Measurements from ENCODE around the gene USP16. TPM values are rescaled to one million over a fixed set of nuclear protein-coding genes. Genes with fewer than 3 reads are reported as not detected.
"Not testable (repeated sequence)": the region's sequence is repeated elsewhere in the genome, so short reads cannot be mapped to it uniquely, and the experiment has no call there.

The USP16 gene
- total RNA-seq, 1 experiment from 2014 or later, result 30.6 TPM

DNA sequence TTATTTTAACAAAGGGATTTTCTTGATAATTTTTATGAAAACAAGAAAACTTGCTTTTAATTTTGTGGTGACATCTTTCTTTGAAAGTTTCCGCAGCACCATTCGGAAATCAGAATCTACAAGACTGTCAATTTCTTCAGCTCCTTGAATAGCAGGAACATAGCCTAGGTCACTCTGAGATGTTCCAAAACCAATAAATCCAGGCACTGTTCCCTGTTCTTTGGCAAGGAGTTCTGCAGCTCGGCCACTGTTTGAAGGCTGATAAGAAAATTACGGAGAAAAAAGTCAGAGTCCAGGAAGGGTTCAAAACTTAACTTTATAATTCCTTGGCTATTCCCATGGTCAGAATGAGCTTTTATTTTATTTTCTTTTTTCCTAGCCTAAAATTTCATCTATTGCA is 37.8 kb upstream of the USP16 start:
- no CpG with 5 or more reads among the region's 4 CpGs for WGBS (ENCODE audit: extremely low coverage, insufficient read length, low lambda C conversion rate)

DNA sequence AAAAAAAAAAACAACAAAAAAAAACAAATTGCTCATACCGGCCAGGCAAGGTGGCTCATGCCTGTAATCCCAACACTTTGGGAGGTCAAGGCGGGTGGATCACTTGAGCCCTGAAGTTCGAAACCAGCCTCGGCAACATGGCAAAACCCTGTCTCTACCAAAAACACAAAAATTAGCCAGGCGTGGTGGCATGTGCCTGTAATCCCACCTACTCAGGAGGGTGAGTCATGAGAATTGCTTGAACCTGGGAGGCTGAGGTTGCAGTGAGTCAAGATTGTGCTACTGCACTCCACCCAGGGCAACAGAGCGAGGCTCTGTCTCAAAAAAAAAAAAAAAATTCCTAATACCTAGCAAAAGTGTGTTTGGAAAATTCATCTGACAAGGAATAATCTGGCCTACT is 36.3 kb upstream of the USP16 start:
- peaks cover 4 to 18% (median 10%) of the 10 kb centered on the region in 3 experiments; a peak in 5 of 7 replicates for H3K36me3 Mint-ChIP-seq (ENCODE audit: insufficient read depth in 1 of 3, low read depth in 3 of 3)
- not testable (repeated sequence) for H2BK5ac ChIP-seq (ENCODE audit: insufficient read length, low read length); H3K27ac ChIP-seq (ENCODE audit: insufficient read length, low read depth, low read length); H4K8ac ChIP-seq (replicated peaks; ENCODE audit: insufficient read length, low read depth, low read length); H3K4me3 Mint-ChIP-seq; H3K4me2 ChIP-seq (ENCODE audit: insufficient read depth, insufficient read length, low read length); H3K23me2 ChIP-seq (ENCODE audit: insufficient read length, low read depth, low read length, poor library complexity, severe bottlenecking); H3K4me1 ChIP-seq (ENCODE audit: insufficient read depth, low read length); H3K56ac ChIP-seq (ENCODE audit: insufficient read length, low read depth, low read length); H2AFZ ChIP-seq (ENCODE audit: low read length); H3K9me3 ChIP-seq (ENCODE audit: control insufficient read depth, low read depth, low read length); H3K27me3 ChIP-seq (ENCODE audit: insufficient read depth, low read length); H3K9me3 Mint-ChIP-seq; H3K23ac ChIP-seq (ENCODE audit: insufficient read length, low read depth, low read length); H3K4ac ChIP-seq (ENCODE audit: low read depth, low read length); H3K27ac Mint-ChIP-seq; H2BK120ac ChIP-seq (ENCODE audit: low read depth, low read length, poor library complexity, severe bottlenecking); H2BK20ac ChIP-seq (ENCODE audit: low read depth, low read length, poor library complexity, severe bottlenecking); H3K18ac ChIP-seq (ENCODE audit: insufficient read length, low read depth, low read length); H3K4me1 Mint-ChIP-seq; H3K27me3 Mint-ChIP-seq (ENCODE audit: low read depth); H3T11ph ChIP-seq (ENCODE audit: low read length); H3K14ac ChIP-seq (ENCODE audit: insufficient read depth, low read length); H3K79me2 ChIP-seq (ENCODE audit: insufficient read depth, low read length); H4K5ac ChIP-seq (ENCODE audit: insufficient read length, low read depth, low read length); H2BK12ac ChIP-seq (ENCODE audit: insufficient read length, low read depth, low read length); DNase-seq; H3K9ac ChIP-seq (ENCODE audit: extremely low read depth, insufficient read length, low read length); H2BK15ac ChIP-seq (ENCODE audit: low read depth, low read length); H2AK5ac ChIP-seq (ENCODE audit: insufficient read length, low read length); H4K91ac ChIP-seq (ENCODE audit: insufficient read length, low read depth, low read length); H3K79me1 ChIP-seq (ENCODE audit: insufficient read depth, low read depth, low read length, poor library complexity, severe bottlenecking); H4K20me1 ChIP-seq (ENCODE audit: control insufficient read depth, insufficient read depth, insufficient read length)
- no CpG with 5 or more reads among the region's 6 CpGs for WGBS (ENCODE audit: extremely low coverage, insufficient read length, low lambda C conversion rate)

More for the DNA sequence above, 37.8 kb upstream of the USP16 start:
- no peak for DNase-seq
- H2BK12ac ChIP-seq (ENCODE audit: insufficient read length, low read depth, low read length), result no peak overlapping the region
- H3K27me3 ChIP-seq (ENCODE audit: insufficient read depth, low read length), result no peaks in the 10 kb centered on the region
- TF ChIP-seq, protein P1, sequence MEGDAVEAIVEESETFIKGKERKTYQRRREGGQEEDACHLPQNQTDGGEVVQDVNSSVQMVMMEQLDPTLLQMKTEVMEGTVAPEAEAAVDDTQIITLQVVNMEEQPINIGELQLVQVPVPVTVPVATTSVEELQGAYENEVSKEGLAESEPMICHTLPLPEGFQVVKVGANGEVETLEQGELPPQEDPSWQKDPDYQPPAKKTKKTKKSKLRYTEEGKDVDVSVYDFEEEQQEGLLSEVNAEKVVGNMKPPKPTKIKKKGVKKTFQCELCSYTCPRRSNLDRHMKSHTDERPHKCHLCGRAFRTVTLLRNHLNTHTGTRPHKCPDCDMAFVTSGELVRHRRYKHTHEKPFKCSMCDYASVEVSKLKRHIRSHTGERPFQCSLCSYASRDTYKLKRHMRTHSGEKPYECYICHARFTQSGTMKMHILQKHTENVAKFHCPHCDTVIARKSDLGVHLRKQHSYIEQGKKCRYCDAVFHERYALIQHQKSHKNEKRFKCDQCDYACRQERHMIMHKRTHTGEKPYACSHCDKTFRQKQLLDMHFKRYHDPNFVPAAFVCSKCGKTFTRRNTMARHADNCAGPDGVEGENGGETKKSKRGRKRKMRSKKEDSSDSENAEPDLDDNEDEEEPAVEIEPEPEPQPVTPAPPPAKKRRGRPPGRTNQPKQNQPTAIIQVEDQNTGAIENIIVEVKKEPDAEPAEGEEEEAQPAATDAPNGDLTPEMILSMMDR (conservative IDR thresholded peaks at IDR 0.05), result no peak
- no peaks in the 10 kb centered on the region for H3K4me1 ChIP-seq (ENCODE audit: insufficient read depth, low read length)
- Mint-ChIP-seq H3K4me3 (no peak overlapping the region), H3K27ac (no peak overlapping the region), H3K27me3 (ENCODE audit: low read depth) (no peaks in the 10 kb centered on the region), H3K36me3 (ENCODE audit: insufficient read depth in 1 of 3, low read depth in 3 of 3) (peaks cover 4 to 32% (median 16%) of the 10 kb centered on the region in 3 experiments; a peak in 5 of 7 replicates), H3K9me3 (no peaks in the 10 kb centered on the region), H3K4me1 (peaks cover 0 to 1% of the 10 kb centered on the region in 2 experiments; a peak in 2 of 4 replicates)
- no peak overlapping the region for H3K14ac ChIP-seq (ENCODE audit: insufficient read depth, low read length)
- H2BK15ac ChIP-seq (ENCODE audit: low read depth, low read length), result no peak overlapping the region
- no peak overlapping the region for H2AFZ ChIP-seq (ENCODE audit: low read length)
- no peak overlapping the region for H3K4ac ChIP-seq (ENCODE audit: low read depth, low read length)
- no peak overlapping the region for H4K5ac ChIP-seq (ENCODE audit: insufficient read length, low read depth, low read length)
- no peak overlapping the region for H3K18ac ChIP-seq (ENCODE audit: insufficient read length, low read depth, low read length)
- no peak overlapping the region for H2BK5ac ChIP-seq (ENCODE audit: insufficient read length, low read length)
- H3K9me3 ChIP-seq (ENCODE audit: control insufficient read depth, low read depth, low read length), result no peaks in the 10 kb centered on the region
- no peak overlapping the region for H3K9ac ChIP-seq (ENCODE audit: extremely low read depth, insufficient read length, low read length)
- H3K56ac ChIP-seq (ENCODE audit: insufficient read length, low read depth, low read length), result no peak overlapping the region
- H4K91ac ChIP-seq (ENCODE audit: insufficient read length, low read depth, low read length), result no peak overlapping the region
- H2BK120ac ChIP-seq (ENCODE audit: low read depth, low read length, poor library complexity, severe bottlenecking), result no peak overlapping the region
- no peaks in the 10 kb centered on the region for H3K23me2 ChIP-seq (ENCODE audit: insufficient read length, low read depth, low read length, poor library complexity, severe bottlenecking)
- no peak overlapping the region for H3K27ac ChIP-seq (ENCODE audit: insufficient read length, low read depth, low read length)
- no peak overlapping the region for H3K23ac ChIP-seq (ENCODE audit: insufficient read length, low read depth, low read length)
- no peak overlapping the region for H3T11ph ChIP-seq (ENCODE audit: low read length)
- no peak overlapping the region for H3K4me2 ChIP-seq (ENCODE audit: insufficient read depth, insufficient read length, low read length)
- H4K20me1 ChIP-seq (ENCODE audit: control insufficient read depth, insufficient read depth, insufficient read length), result no peaks in the 10 kb centered on the region
- no peak overlapping the region for H4K8ac ChIP-seq (replicated peaks; ENCODE audit: insufficient read length, low read depth, low read length)
- no peaks in the 10 kb centered on the region; the same call in 1 of the 2 replicates for H3K79me2 ChIP-seq (ENCODE audit: insufficient read depth, low read length)
- no peak overlapping the region for H2AK5ac ChIP-seq (ENCODE audit: insufficient read length, low read length)
- peaks cover 5% of the 10 kb centered on the region for H3K79me1 ChIP-seq (ENCODE audit: insufficient read depth, low read depth, low read length, poor library complexity, severe bottlenecking)
- no peak overlapping the region for H2BK20ac ChIP-seq (ENCODE audit: low read depth, low read length, poor library complexity, severe bottlenecking)
